Subcutaneous abdominal adipose tissue (tissue), 5 donors: ENCODE data around the gene ANKRD11.
A peak's percentile ranks its signal among the peaks of the same experiment; 100 is the strongest.

ENCODE experiments used
- H3K27ac ChIP-seq: one replicate; pipeline ENCODE4 v1.7.0; 2013; ENCODE audit warnings: low read depth, mild to moderate bottlenecking, inconsistent platforms, low read length, moderate library complexity
- H3K27me3 ChIP-seq, 5 donors: one replicate each; pipeline ENCODE4 v1.7.0; 2013; ENCODE audit warnings: low read length in 5 of 5, inconsistent platforms in 1 of 5; ENCODE audit not compliant: control insufficient read depth in 5 of 5, insufficient read depth in 4 of 5
- H3K36me3 ChIP-seq, 5 donors: one replicate each; pipeline ENCODE4 v1.7.0; 2013; ENCODE audit warnings: low read length in 5 of 5; ENCODE audit not compliant: control insufficient read depth in 5 of 5, insufficient read depth in 5 of 5
- H3K4me1 ChIP-seq, 5 donors: one replicate each; pipeline ENCODE4 v1.7.0; 2013; ENCODE audit warnings: low read length in 5 of 5, mild to moderate bottlenecking in 3 of 5, moderate library complexity in 1 of 5; ENCODE audit not compliant: control insufficient read depth in 5 of 5, insufficient read depth in 5 of 5
- H3K4me3 ChIP-seq, 5 donors: one replicate each; pipeline ENCODE4 v1.7.0; 2013; ENCODE audit warnings: low read length in 5 of 5, low read depth in 1 of 5
- H3K9ac ChIP-seq, 5 donors: one replicate each; pipeline ENCODE4 v1.7.0; 2013; ENCODE audit warnings: low read length in 5 of 5, mild to moderate bottlenecking in 4 of 5, moderate library complexity in 3 of 5
- H3K9me3 ChIP-seq, 5 donors: one replicate each; pipeline ENCODE4 v1.7.0; 2013; ENCODE audit warnings: low read length in 5 of 5; ENCODE audit not compliant: control insufficient read depth in 5 of 5
- donor health status: healthy.
- donor health status: healthy.
- donor health status: healthy.
- donor health status: healthy.
- donor health status: healthy.

The ANKRD11 gene

DNA sequence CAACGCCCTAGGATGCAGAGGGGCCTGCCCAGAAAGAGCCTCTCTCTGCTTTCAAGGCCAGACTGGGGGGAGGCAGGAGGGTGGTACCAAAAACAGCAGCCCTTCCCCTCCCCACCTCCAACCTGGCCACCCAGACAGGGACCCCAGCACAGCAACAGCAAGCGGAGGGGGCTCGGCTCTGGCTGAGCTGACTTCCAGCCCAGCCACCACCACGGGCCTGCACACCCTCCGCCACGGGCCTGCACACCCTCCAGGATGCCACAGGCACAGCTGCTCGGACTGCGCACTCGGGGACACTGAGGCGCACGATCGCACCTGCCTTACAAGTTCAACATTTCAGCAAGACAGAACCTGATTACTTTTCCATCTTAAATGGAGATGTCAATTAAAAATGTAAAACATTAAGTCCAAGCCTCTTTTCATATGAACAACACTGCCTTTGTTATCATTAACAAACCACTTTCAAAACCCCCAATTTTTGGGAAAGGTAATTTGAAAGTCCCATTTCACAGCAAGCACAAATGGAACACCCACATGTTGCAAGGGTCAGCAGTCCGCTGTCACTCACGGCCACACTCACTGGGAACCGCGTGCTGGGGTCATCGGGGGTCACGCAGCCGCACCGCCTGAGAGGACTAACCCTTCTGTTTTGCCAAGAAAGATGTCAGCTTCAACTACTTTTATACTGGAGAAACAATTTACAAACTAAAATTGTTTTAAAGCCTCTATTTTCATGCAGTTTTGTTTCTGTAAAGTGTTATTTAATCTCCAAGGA lies 76.4 kb downstream of the ANKRD11 start:
- Histone ChIP-seq H3K27ac (no peak overlapping the region), H3K4me3 (no peak overlapping the region), H3K4me1 (peaks cover 13 to 66% (median 62%) of the 10 kb centered on the region in 5 donors), H3K9ac (no peak overlapping the region), H3K36me3 (peaks cover 0 to 3% (median 0%) of the 10 kb centered on the region in 5 donors), H3K27me3 (no peaks in the 10 kb centered on the region), H3K9me3 (no peaks in the 10 kb centered on the region)

DNA sequence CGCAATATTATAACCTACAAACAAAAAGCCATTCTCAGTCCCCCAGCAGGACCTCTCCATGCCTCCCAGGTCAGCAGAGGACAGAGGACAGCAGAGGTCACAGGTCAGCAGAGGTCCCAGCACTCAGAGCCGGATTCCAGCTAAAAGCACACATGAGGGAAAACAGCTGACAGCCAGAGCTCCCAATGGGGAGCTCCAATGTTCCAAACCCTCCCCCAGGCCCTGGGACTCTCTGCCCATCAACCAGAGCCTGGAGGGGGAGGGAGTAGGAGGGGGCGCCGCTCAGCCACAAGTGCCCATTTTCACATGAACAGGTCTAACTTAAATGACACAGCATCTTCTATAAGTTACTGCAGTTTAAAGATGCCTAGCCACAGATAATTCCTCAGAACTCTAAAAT lies 77.5 kb downstream of the ANKRD11 start:
- H3K36me3 ChIP-seq, result peaks cover 0 to 3% (median 0%) of the 10 kb centered on the region in 5 donors
- H3K9me3 ChIP-seq, result no peaks in the 10 kb centered on the region
- peak overlapping the region in 1 of 5 donors; percentile 30 for H3K9ac ChIP-seq
- no peak overlapping the region for H3K27ac ChIP-seq
- H3K4me1 ChIP-seq, result peaks cover 17 to 78% (median 74%) of the 10 kb centered on the region in 5 donors
- H3K4me3 ChIP-seq, result no peak overlapping the region
- no peaks in the 10 kb centered on the region for H3K27me3 ChIP-seq

DNA sequence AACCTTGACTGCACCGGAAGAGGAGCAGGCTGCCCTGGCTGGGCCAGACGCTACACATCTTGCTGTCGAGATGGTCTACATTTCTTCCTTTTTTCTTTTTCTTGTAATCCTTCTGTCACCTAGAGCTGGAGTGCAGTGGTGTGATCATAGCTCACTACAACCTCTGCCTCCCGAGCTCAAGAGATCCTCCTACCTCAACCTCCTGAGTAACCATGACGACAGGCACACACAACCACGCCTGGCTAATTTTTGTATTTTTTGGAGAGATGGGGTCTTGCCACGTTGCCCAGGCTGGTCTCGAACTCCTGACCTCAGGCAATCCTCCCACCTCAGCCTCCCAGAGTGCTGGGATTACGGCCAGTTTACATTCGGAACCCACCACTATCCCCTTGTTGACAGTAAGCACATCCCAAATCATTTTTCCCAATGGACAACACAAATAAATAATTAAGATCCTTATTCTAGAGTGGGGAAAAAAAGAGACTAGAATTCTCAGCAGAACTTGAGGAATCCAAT lies 79.0 kb downstream of the ANKRD11 start:
- no peaks in the 10 kb centered on the region for H3K9me3 ChIP-seq
- H3K4me3 ChIP-seq, result no peak overlapping the region
- no peaks in the 10 kb centered on the region for H3K27me3 ChIP-seq
- H3K36me3 ChIP-seq, result no peaks in the 10 kb centered on the region
- H3K4me1 ChIP-seq, result peaks cover 17 to 80% (median 78%) of the 10 kb centered on the region in 5 donors
- no peak overlapping the region for H3K27ac ChIP-seq
- peak overlapping the region in 2 of 5 donors; percentile 2 to 14 for H3K9ac ChIP-seq

DNA sequence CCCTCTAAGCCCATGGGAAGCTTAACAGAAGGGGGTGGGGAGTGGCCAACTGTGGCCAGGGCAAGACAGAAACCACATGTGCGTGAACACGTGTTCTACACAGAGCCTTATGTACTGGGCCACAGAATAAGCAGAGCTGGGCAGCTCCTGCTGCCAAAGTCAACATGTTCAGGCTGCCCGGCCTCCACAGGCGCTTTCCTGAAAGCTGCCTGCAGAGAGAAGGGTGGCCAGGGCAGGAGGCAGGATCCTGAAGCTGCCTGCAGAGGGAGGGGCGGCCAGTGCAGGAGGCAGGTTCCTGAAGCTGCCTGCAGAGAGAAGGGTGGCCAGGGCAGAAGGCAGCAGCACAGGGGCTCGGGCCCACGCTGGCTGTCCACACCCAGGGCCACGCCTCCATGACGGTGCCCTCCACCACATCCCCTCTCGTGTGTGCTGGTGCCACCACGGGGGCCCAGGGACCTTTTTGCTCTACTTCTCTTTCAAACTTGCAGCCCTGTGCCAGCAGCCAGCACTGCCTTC lies 79.5 kb downstream of the ANKRD11 start:
- Histone ChIP-seq H3K4me1 (peaks cover 16 to 84% (median 79%) of the 10 kb centered on the region in 5 donors), H3K4me3 (no peak overlapping the region), H3K27me3 (no peaks in the 10 kb centered on the region), H3K9me3 (no peaks in the 10 kb centered on the region), H3K36me3 (no peaks in the 10 kb centered on the region), H3K9ac (peak overlapping the region in 1 of 5 donors; percentile 2), H3K27ac (no peak overlapping the region)

DNA sequence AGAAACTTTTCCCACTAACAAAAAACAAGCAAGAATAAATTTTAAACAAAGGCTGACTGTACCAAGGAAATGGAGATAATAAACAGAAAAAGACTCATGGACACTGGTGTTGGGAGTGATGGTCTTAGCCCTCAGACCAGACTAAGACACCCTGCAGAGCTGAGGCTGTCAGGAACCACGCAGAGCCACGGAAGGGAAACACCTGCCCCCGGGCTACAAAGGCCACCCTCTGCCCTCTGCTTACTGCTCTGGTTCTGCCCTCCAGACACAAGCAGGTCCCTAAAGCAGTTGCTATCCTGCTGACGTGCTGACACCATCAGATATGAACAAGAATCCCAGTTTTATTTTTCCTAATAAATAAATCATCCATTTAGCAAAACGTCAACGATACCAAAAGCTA lies 80.0 kb downstream of the ANKRD11 start:
- Histone ChIP-seq H3K9ac (no peak overlapping the region), H3K4me1 (peaks cover 15 to 86% (median 77%) of the 10 kb centered on the region in 5 donors), H3K27ac (no peak overlapping the region)

DNA sequence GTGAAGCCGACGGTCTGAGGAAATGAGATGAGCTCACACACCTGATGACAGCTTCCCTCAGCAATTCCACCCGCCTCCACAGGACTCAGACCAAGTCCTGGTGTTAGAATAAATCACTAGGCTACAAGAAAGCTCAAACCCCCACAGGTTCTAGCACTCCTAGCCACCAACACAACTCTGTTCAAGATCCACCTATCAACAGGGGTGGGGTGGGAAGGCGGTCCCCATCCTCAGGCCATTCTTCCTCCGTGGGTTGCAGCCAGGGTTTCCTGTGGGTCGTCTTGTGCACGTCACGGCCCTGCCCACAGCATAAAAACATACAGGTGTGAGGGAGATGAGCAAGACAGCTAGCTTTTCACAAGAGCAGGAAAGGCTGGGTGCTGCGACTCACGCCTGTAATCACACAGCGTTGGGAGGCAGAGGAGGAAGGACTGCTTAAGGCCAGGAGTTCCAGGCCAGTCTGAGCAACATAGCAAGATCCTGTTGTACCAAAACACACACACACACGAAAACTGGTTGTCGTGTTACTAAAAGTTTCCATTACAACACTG lies 81.1 kb downstream of the ANKRD11 start:
- H3K4me1 ChIP-seq, result peaks cover 15 to 79% (median 73%) of the 10 kb centered on the region in 5 donors
- no peaks in the 10 kb centered on the region for H3K9me3 ChIP-seq
- H3K36me3 ChIP-seq, result no peaks in the 10 kb centered on the region
- no peak overlapping the region for H3K9ac ChIP-seq
- no peak overlapping the region for H3K27ac ChIP-seq
- no peaks in the 10 kb centered on the region for H3K27me3 ChIP-seq
- H3K4me3 ChIP-seq, result no peak overlapping the region

More for the DNA sequence above, 80.0 kb downstream of the ANKRD11 start:
- no peaks in the 10 kb centered on the region for H3K36me3 ChIP-seq
- no peak overlapping the region for H3K4me3 ChIP-seq
- no peaks in the 10 kb centered on the region for H3K9me3 ChIP-seq
- no peaks in the 10 kb centered on the region for H3K27me3 ChIP-seq

DNA sequence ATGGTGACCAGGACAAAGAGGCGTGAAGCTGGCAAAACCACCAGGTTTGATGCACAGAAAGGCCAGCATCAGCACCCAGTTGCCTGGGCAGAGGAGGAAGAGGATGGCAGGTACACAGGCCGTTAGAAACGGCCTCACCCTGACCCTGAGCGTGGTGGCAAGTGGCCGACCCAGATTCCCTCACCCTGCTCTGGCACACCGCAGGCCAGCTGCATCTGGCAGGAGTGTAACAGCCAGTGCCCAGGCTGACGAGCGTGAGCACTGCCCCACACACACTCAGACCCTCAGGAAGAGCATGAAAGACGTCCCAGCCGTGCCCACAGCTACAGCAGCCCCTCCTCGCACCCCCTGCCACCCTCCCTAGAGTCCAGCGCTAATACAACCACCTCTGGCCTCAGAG lies 82.0 kb downstream of the ANKRD11 start:
- Histone ChIP-seq H3K27ac (no peak overlapping the region), H3K9ac (peak overlapping the region in 1 of 5 donors; percentile 41), H3K4me1 (peaks cover 13 to 79% (median 66%) of the 10 kb centered on the region in 5 donors), H3K9me3 (no peaks in the 10 kb centered on the region), H3K27me3 (no peaks in the 10 kb centered on the region), H3K4me3 (peak overlapping the region in 1 of 5 donors; percentile 31), H3K36me3 (no peaks in the 10 kb centered on the region)

DNA sequence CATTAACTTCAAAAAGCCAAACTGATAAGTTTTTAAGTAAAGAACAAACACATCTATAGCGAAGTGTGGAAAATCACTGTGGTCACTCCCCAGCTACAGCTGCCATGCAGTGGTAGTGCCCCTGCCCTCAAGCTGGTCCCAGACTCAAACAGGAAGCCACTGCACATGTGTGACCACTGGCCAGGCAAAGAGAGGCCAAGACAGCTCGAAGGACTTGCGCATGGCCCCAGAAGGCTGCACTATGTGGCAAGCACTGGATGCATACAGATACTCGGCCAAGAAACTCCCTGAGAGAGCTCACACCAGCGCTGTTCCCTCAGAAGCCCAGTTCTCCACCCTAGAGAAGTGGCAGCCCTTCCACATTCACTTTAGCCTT lies 82.4 kb downstream of the ANKRD11 start:
- peak overlapping the region in 1 of 5 donors; percentile 41 for H3K9ac ChIP-seq

DNA sequence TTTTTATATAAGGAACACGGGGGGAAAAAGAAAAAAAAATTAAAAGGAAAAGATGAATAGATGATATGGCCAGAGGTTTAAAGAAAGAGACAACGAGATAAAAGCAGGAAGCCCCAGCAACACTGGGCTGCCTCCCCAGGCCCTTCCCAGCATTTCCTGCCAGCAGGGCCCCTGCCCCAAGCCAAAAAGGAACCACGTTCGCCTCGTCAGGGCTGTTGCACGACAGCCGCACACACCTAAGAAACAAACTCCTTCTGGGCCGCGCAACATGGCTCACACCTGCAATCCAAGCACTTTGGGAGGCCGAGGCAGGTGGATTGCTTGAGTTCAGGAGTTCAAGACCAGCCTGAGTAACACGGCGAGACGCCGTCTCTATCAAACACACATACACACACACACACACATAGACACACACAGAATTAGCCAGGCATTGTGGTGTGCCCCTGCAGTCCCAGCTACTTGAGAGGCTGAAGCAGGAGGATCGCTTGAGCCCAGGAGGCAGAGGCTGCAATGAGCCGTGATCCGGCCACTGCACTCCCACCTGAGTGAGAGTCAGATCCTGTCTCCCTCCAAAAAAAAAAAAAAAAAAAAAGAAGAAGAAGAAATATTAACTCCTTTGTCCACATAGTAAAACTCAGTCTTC lies 83.0 kb downstream of the ANKRD11 start:
- no peaks in the 10 kb centered on the region for H3K36me3 ChIP-seq
- H3K27me3 ChIP-seq, result no peaks in the 10 kb centered on the region
- no peak overlapping the region for H3K9ac ChIP-seq
- no peak overlapping the region for H3K4me3 ChIP-seq
- H3K4me1 ChIP-seq, result peaks cover 13 to 72% (median 66%) of the 10 kb centered on the region in 5 donors
- no peaks in the 10 kb centered on the region for H3K9me3 ChIP-seq
- H3K27ac ChIP-seq, result no peak overlapping the region

More for the DNA sequence above, 82.4 kb downstream of the ANKRD11 start:
- Histone ChIP-seq H3K4me1 (peaks cover 13 to 78% (median 69%) of the 10 kb centered on the region in 5 donors), H3K27me3 (no peaks in the 10 kb centered on the region), H3K27ac (no peak overlapping the region), H3K36me3 (no peaks in the 10 kb centered on the region), H3K9me3 (no peaks in the 10 kb centered on the region), H3K4me3 (peak overlapping the region in 1 of 5 donors; percentile 31)
